Transverse colon (tissue), 4 donors: ENCODE measurements around the gene GNPTAB.
A peak's percentile ranks its signal among the peaks of the same experiment; 100 is the strongest.

Experiments
- CTCF ChIP-seq, 5 experiments: fragments of 200-600 bp in 3 of 5; fragments of 450-650 bp in 2 of 5; sonication (generic) in 3 of 5; IDR thresholded peaks; 1 replicate in 2 of 5; 2 replicates in 3 of 5; pipeline ENCODE4 v1.5.1; 2016 to 2017; ENCODE audit warnings: antibody characterized with exemption in 5 of 5, inconsistent platforms in 3 of 5, mild to moderate bottlenecking in 2 of 5, moderate library complexity in 1 of 5
- POLR2A ChIP-seq: fragments of 450-650 bp; IDR thresholded peaks from one replicate; pipeline ENCODE4 v1.6.1; 2016; ENCODE audit warnings: antibody characterized with exemption, mild to moderate bottlenecking, moderate library complexity
- POLR2AphosphoS5 ChIP-seq, 3 donors: sonication (generic); formaldehyde crosslinking; IDR thresholded peaks; one replicate each; pipeline ENCODE4 v1.6.1; 2016; ENCODE audit warnings: antibody characterized with exemption in 3 of 3

- TF ChIP-seq CTCF (IDR thresholded peaks at IDR 0.05) (peak; percentile 70 to 85 (median 71)), POLR2A (no peak), POLR2AphosphoS5 (IDR thresholded peaks at IDR 0.05) (peak in 2 of 3 donors; percentile 27 to 32)
These were observed at the start of gene GNPTAB for GRCh38 chr12:101830367-101831325.
